ENCODE measurements around the gene LTF.

LTF gene

GRCh38 chr3:46490338-46491084, 25.8 kb upstream of the LTF start:
- DNase-seq, result no peak

- peak; percentile 55 for DNase-seq
Measured at GRCh38 chr3:46489875-46490274, 25.2 kb upstream of the LTF start.

GRCh38 chr3:46489381-46489780, 24.7 kb upstream of the LTF start:
- DNase-seq, result no peak

- peak; percentile 86 for DNase-seq
Measured at GRCh38 chr3:46488735-46489361, 24.1 kb upstream of the LTF start.

- DNase-seq, result no peak
Measured at GRCh38 chr3:46485779-46486175, 21.1 kb upstream of the LTF start.

GRCh38 chr3:46484911-46485778, 20.4 kb upstream of the LTF start:
- DNase-seq, result no peak

GRCh38 chr3:46484388-46484787, 19.7 kb upstream of the LTF start:
- no peak for DNase-seq

- no peak for DNase-seq
Measured at GRCh38 chr3:46483825-46484224, 19.1 kb upstream of the LTF start.

- DNase-seq, result peak; percentile 89
Measured at GRCh38 chr3:46482632-46483350, 18.1 kb upstream of the LTF start.

GRCh38 chr3:46481636-46482035, 16.9 kb upstream of the LTF start:
- DNase-seq, result no peak

- no peak for DNase-seq
Measured at GRCh38 chr3:46480491-46481195, 15.9 kb upstream of the LTF start.

GRCh38 chr3:46479696-46480095, 15.0 kb upstream of the LTF start:
- DNase-seq, result peak; percentile 36

- no peak for DNase-seq
Measured at GRCh38 chr3:46479021-46479420, 14.3 kb upstream of the LTF start.

- DNase-seq, result no peak
Measured at GRCh38 chr3:46478341-46478740, 13.6 kb upstream of the LTF start.

- DNase-seq, result no peak
Measured at GRCh38 chr3:46477756-46478155, 13.1 kb upstream of the LTF start.

GRCh38 chr3:46477145-46477544, 12.4 kb upstream of the LTF start:
- no peak for DNase-seq

- no peak for DNase-seq
Measured at GRCh38 chr3:46472736-46473135, 8.0 kb upstream of the LTF start.

GRCh38 chr3:46471371-46471914, 6.7 kb upstream of the LTF start:
- no peak for DNase-seq

GRCh38 chr3:46470831-46471230, 6.1 kb upstream of the LTF start:
- DNase-seq, result no peak

- no peak for DNase-seq
Measured at GRCh38 chr3:46469680-46470357, 5.1 kb upstream of the LTF start.
